ENCODE results near the gene CABP1.

DNA sequence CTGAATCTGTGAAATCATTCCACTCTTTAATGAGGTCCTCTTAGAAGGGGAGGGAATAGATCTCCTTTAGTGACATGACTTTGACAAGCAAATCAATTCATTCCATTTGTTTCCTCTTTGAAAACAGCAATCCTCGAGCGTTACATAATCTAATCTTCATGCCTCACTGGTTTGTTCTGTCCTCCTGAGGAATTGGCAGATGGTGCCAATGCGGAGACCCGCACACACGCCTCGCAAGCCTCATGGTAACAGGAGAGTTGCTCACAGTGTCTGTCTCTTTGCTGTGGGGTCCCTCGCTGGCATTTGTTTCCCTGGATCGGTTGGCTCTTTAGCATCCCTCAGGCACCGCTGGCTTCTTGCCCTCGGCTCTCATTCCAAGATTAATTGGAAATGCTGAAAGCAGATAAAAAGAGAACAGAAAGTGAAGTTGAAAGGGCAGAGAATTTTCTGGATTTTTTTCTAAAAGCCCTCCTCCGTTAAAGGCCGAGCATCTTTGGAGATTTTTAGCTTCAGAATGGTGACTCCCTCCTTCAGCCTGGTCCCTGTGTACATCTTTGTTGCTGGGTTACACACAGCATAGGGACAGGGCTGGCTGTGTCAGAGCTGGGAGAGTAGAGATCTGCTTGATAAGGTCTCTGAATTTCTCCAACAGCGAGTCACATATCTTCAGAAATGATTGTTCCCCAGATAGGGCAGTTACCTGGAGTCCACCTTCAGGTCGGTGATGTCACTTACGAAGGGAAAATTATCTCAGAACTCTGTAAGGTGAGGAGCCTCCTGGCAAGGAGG lies 10.1 kb upstream of the CABP1 start:
- TF ChIP-seq, protein P1, sequence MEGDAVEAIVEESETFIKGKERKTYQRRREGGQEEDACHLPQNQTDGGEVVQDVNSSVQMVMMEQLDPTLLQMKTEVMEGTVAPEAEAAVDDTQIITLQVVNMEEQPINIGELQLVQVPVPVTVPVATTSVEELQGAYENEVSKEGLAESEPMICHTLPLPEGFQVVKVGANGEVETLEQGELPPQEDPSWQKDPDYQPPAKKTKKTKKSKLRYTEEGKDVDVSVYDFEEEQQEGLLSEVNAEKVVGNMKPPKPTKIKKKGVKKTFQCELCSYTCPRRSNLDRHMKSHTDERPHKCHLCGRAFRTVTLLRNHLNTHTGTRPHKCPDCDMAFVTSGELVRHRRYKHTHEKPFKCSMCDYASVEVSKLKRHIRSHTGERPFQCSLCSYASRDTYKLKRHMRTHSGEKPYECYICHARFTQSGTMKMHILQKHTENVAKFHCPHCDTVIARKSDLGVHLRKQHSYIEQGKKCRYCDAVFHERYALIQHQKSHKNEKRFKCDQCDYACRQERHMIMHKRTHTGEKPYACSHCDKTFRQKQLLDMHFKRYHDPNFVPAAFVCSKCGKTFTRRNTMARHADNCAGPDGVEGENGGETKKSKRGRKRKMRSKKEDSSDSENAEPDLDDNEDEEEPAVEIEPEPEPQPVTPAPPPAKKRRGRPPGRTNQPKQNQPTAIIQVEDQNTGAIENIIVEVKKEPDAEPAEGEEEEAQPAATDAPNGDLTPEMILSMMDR (conservative IDR thresholded peaks at IDR 0.05): no peak
- TF ChIP-seq ZFX (IDR thresholded peaks at IDR 0.05): no peak

Measured in C4-2B (cell line).